ENCODE measurements around the gene CCDC169.

GRCh38 chr13:36261976-36262375, 35.6 kb downstream of the CCDC169 start:
- no peak for TF ChIP-seq POLR2A (IDR thresholded peaks at IDR 0.05)
- TF ChIP-seq CTCF (IDR thresholded peaks at IDR 0.05), result no peak

All from right lobe of liver (tissue), 4 donors.